ENCODE results near the gene LIPC.
A peak's percentile ranks its signal among the peaks of the same experiment; 100 is the strongest.

The LIPC gene

DNA sequence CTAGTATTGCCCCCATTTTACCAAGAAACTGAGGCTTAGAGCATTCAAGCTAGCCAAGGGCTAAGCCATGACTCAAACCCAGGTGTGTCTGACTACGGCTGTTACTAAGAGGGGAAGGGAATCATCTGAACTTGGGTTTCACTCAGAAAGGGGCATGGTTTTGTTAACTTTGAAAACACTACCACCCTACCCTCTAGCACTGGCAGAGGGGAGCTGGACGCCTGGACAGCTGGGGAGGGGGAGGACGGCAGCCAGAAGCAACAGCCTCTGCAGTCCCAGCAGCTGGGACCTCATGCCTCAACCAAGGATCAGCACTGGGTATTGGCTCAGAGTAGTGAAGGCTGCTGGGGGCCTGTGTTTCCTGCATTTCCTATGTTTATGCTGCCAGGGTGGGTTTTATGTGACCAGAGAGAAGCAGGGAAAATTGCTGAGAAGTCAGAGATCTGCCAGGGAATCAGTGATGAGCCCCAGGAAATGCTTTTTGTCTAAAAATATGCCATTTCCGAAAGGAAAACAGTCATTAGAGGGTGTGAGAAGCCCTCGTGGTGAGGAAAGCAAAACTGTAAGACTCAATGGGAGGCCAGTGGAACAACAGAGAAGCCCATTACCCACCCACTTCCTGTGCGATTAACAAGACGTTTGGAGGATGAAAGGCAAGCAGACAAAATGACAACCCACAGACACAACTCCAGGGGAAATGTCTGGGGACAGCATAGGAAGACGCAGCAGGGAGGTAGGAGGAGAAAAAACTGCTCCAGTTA, 41.2 kb downstream of the LIPC start:
- WGBS (ENCODE audit: extremely low coverage, insufficient coverage, low lambda C conversion rate), result no CpG with 5 or more reads among the region's 8 CpGs
- H3K27ac ChIP-seq (ENCODE audit: low read depth, low read length), result peak overlapping the region; percentile 64

DNA sequence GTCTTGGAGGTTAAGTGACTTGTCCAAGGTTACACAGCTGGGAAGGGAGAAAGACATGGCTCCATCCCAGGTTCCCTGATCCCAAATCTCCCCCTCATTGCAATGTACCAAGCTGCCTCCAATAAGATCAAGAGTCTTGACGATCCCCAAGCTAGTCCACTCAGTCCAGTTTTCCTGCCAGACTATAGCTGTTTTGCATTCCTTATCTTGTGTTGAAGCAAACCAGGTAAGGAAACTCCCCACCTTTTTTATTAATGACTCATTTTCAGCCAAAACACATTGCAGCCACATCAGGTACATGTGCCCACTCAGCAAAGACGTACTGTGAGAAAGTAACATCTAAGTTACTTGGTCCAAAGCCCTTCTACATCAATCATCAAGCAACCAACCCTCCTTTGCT, 41.9 kb downstream of the LIPC start:
- Histone ChIP-seq H3K4me2 (ENCODE audit: low read length) (no peak overlapping the region), H3K23ac (ENCODE audit: low read length) (no peak overlapping the region), H3K4ac (ENCODE audit: low read depth, low read length) (no peak overlapping the region), H3K4me1 (ENCODE audit: control insufficient read depth, low read depth, low read length) (peaks cover 15% of the 10 kb centered on the region), H2AK5ac (ENCODE audit: low read length) (no peak overlapping the region), H3K56ac (ENCODE audit: low read length) (no peak overlapping the region), H3K4me3 (ENCODE audit: low read length) (no peak overlapping the region), H3K18ac (ENCODE audit: low read length) (peak overlapping the region; percentile 15), H2BK5ac (ENCODE audit: low read length) (no peak overlapping the region), H4K8ac (ENCODE audit: low read depth, low read length) (no peak overlapping the region), H2BK15ac (replicated peaks; ENCODE audit: low read depth) (no peak overlapping the region), H3K79me2 (ENCODE audit: control insufficient read depth, insufficient read depth, low read length) (no peaks in the 10 kb centered on the region), H3K27me3 (ENCODE audit: insufficient read depth, low read length, poor library complexity) (no peaks in the 10 kb centered on the region), H3K9ac (ENCODE audit: low read length) (no peak overlapping the region), H3K27ac (ENCODE audit: low read depth, low read length) (peak overlapping the region; percentile 40), H2BK120ac (ENCODE audit: low read depth, low read length) (no peak overlapping the region), H3K36me3 (ENCODE audit: control insufficient read depth, insufficient read depth, low read length) (no peaks in the 10 kb centered on the region), H4K5ac (ENCODE audit: low read length) (no peak overlapping the region), H3K79me1 (ENCODE audit: low read length) (no peaks in the 10 kb centered on the region)
- DNase-seq, result no peak
- WGBS (ENCODE audit: extremely low coverage, insufficient coverage, low lambda C conversion rate), result no CpG with 5 or more reads among the region's 2 CpGs

More for the DNA sequence above, 41.2 kb downstream of the LIPC start:
- Histone ChIP-seq H3K79me2 (ENCODE audit: control insufficient read depth, insufficient read depth, low read length) (no peaks in the 10 kb centered on the region), H4K8ac (ENCODE audit: low read depth, low read length) (no peak overlapping the region), H2AK5ac (ENCODE audit: low read length) (no peak overlapping the region), H3K18ac (ENCODE audit: low read length) (peak overlapping the region; percentile 24), H3K4me1 (ENCODE audit: control insufficient read depth, low read depth, low read length) (peaks cover 15% of the 10 kb centered on the region), H3K36me3 (ENCODE audit: control insufficient read depth, insufficient read depth, low read length) (no peaks in the 10 kb centered on the region), H3K79me1 (ENCODE audit: low read length) (no peaks in the 10 kb centered on the region), H3K4me3 (ENCODE audit: low read length) (no peak overlapping the region), H3K9ac (ENCODE audit: low read length) (no peak overlapping the region), H4K5ac (ENCODE audit: low read length) (no peak overlapping the region), H3K4me2 (ENCODE audit: low read length) (no peak overlapping the region), H3K4ac (ENCODE audit: low read depth, low read length) (peak overlapping the region; percentile 61), H3K23ac (ENCODE audit: low read length) (no peak overlapping the region), H3K27me3 (ENCODE audit: insufficient read depth, low read length, poor library complexity) (no peaks in the 10 kb centered on the region), H2BK15ac (replicated peaks; ENCODE audit: low read depth) (no peak overlapping the region), H3K56ac (ENCODE audit: low read length) (peak overlapping the region; percentile 71), H2BK5ac (ENCODE audit: low read length) (peak overlapping the region; percentile 21), H2BK120ac (ENCODE audit: low read depth, low read length) (no peak overlapping the region)
- DNase-seq, result peak; percentile 64

DNA sequence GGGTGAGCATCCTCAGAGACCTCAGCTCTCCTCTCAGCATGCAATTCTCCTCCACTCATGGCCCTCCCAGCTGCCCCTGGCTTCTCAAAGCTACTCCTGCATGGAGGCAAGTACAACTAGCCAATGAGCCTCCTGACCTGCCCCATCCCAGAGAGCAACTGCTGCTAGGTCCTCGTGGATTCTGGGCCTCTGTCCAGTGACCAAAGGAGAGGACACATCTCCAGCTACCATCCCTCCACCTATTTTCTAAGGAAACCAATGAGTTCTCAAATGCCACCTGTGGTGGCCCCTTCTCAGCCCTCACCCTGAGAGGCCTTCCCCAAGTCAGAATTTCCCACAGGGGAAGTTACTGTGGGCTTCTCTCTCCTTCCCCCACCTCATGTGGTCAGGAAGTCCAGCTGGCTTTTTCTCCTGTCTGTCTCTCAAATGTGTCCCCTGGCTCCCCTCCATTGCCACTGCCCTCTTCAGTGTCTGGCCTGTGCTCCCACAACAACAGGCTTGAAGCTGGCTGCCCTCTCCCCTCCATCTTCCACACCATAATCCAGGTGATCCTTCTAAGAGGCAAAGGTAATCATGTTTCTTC, 43.0 kb downstream of the LIPC start:
- Histone ChIP-seq H3K23ac (ENCODE audit: low read length) (no peak overlapping the region), H3K4ac (ENCODE audit: low read depth, low read length) (no peak overlapping the region), H3K36me3 (ENCODE audit: control insufficient read depth, insufficient read depth, low read length) (no peaks in the 10 kb centered on the region), H3K9ac (ENCODE audit: low read length) (no peak overlapping the region), H2BK15ac (replicated peaks; ENCODE audit: low read depth) (no peak overlapping the region), H3K4me2 (ENCODE audit: low read length) (no peak overlapping the region), H3K27ac (ENCODE audit: low read depth, low read length) (no peak overlapping the region), H2BK120ac (ENCODE audit: low read depth, low read length) (no peak overlapping the region), H2BK5ac (ENCODE audit: low read length) (no peak overlapping the region), H3K4me1 (ENCODE audit: control insufficient read depth, low read depth, low read length) (peaks cover 9% of the 10 kb centered on the region), H3K27me3 (ENCODE audit: insufficient read depth, low read length, poor library complexity) (no peaks in the 10 kb centered on the region), H2AK5ac (ENCODE audit: low read length) (no peak overlapping the region), H3K18ac (ENCODE audit: low read length) (no peak overlapping the region), H4K8ac (ENCODE audit: low read depth, low read length) (no peak overlapping the region), H3K79me1 (ENCODE audit: low read length) (no peaks in the 10 kb centered on the region), H3K79me2 (ENCODE audit: control insufficient read depth, insufficient read depth, low read length) (no peaks in the 10 kb centered on the region), H3K56ac (ENCODE audit: low read length) (no peak overlapping the region), H4K5ac (ENCODE audit: low read length) (no peak overlapping the region), H3K4me3 (ENCODE audit: low read length) (no peak overlapping the region)
- no CpG with 5 or more reads among the region's 1 CpG for WGBS (ENCODE audit: extremely low coverage, insufficient coverage, low lambda C conversion rate)
- DNase-seq, result no peak

DNA sequence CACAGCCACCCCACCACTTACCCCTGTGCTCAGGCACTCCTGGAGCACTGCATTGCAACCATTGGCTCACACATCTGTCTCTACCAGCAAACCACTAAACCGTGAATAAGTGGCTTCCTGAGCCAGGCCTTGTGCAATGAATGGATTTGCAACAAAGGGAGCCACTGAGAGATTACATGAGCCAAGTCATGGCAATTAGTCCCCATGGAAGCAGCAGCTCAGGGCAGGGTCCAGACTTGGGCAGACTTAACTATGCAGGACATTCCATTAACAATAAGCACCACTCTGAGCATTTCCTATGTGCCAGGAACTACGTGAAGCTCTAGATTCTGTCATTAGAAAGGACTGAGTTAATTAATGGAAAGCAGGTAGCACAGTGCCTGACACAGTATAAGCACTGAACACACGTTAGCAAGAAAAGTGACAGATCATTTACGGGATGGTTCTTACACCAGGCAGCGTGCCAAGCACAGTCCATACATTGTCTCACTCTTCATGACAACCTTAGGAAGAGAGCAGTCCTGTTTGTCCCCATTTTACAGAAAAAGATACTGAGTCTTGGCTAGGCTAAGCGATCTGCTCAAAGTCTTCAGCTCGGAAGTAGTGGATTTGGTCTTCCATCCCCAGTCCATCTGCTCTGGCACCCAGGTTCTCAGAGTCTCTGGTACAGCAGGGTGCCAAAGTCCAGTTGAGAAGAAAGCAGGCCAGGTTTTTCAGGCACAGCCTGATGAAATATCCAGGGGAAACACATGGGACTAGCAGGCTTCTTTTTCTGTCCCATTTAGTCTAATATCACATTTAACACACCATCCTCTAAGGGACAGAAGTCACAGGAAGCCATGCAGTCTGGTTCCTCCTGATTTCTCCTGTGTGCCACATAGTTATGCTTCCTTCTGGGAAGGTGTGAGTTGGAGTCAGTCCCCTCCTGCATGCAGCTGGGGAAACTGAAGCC, 44.1 kb downstream of the LIPC start:
- DNase-seq, result no peak
- no peak overlapping the region for H3K18ac ChIP-seq (ENCODE audit: low read length)
- H2BK15ac ChIP-seq (replicated peaks; ENCODE audit: low read depth), result no peak overlapping the region
- H3K9ac ChIP-seq (ENCODE audit: low read length), result no peak overlapping the region
- no peak overlapping the region for H2BK5ac ChIP-seq (ENCODE audit: low read length)
- no peak overlapping the region for H3K23ac ChIP-seq (ENCODE audit: low read length)
- no peaks in the 10 kb centered on the region for H3K27me3 ChIP-seq (ENCODE audit: insufficient read depth, low read length, poor library complexity)
- H3K27ac ChIP-seq (ENCODE audit: low read depth, low read length), result no peak overlapping the region
- H3K4ac ChIP-seq (ENCODE audit: low read depth, low read length), result no peak overlapping the region
- no peaks in the 10 kb centered on the region for H3K79me2 ChIP-seq (ENCODE audit: control insufficient read depth, insufficient read depth, low read length)
- H2AK5ac ChIP-seq (ENCODE audit: low read length), result no peak overlapping the region
- no peaks in the 10 kb centered on the region for H3K79me1 ChIP-seq (ENCODE audit: low read length)
- no peak overlapping the region for H3K4me2 ChIP-seq (ENCODE audit: low read length)
- no peak overlapping the region for H4K8ac ChIP-seq (ENCODE audit: low read depth, low read length)
- no peak overlapping the region for H4K5ac ChIP-seq (ENCODE audit: low read length)
- no peaks in the 10 kb centered on the region for H3K36me3 ChIP-seq (ENCODE audit: control insufficient read depth, insufficient read depth, low read length)
- H3K4me3 ChIP-seq (ENCODE audit: low read length), result no peak overlapping the region
- H3K4me1 ChIP-seq (ENCODE audit: control insufficient read depth, low read depth, low read length), result peaks cover 8% of the 10 kb centered on the region
- no peak overlapping the region for H2BK120ac ChIP-seq (ENCODE audit: low read depth, low read length)
- no peak overlapping the region for H3K56ac ChIP-seq (ENCODE audit: low read length)
- WGBS (ENCODE audit: extremely low coverage, insufficient coverage, low lambda C conversion rate), result no CpG with 5 or more reads among the region's 7 CpGs

DNA sequence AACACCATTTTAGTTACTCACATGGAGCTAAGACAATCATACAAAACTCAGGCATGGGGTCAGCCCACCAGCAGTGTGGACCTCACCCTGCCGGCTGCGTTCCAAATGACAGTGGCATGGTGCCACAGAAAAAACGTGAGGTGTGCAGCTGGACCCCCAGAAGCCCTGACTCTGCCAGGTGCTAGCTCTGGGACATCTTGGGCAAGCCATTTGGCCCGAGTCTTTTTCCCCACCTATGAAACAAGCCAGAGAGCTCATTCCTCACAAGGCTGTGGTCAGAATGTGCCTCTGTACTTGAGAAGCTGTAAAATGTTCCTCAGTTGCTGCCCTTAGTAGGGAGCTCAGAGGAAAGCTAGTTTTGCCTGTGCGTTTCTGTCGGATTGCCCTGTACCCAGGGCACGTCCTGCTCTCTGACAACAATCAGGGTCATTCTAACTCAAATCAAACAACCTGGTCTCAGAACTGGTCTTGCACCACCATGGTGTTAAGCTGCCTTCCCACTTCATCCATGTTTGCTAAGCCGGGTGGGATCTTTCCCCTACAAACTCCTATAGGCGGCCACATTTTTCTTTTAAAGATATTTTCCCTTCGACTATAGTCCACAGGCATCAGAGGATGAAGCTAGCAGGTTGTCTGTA, 44.9 kb downstream of the LIPC start:
- H3K18ac ChIP-seq (ENCODE audit: low read length), result no peak overlapping the region
- no peak overlapping the region for H2BK120ac ChIP-seq (ENCODE audit: low read depth, low read length)
- no peak overlapping the region for H4K8ac ChIP-seq (ENCODE audit: low read depth, low read length)
- H3K27ac ChIP-seq (ENCODE audit: low read depth, low read length), result no peak overlapping the region
- H3K79me2 ChIP-seq (ENCODE audit: control insufficient read depth, insufficient read depth, low read length), result no peaks in the 10 kb centered on the region
- no peaks in the 10 kb centered on the region for H3K27me3 ChIP-seq (ENCODE audit: insufficient read depth, low read length, poor library complexity)
- H2AK5ac ChIP-seq (ENCODE audit: low read length), result no peak overlapping the region
- no CpG with 5 or more reads among the region's 10 CpGs for WGBS (ENCODE audit: extremely low coverage, insufficient coverage, low lambda C conversion rate)
- no peak overlapping the region for H3K56ac ChIP-seq (ENCODE audit: low read length)
- no peak overlapping the region for H2BK15ac ChIP-seq (replicated peaks; ENCODE audit: low read depth)
- DNase-seq, result no peak
- no peak overlapping the region for H3K9ac ChIP-seq (ENCODE audit: low read length)
- no peaks in the 10 kb centered on the region for H3K79me1 ChIP-seq (ENCODE audit: low read length)
- no peaks in the 10 kb centered on the region for H3K36me3 ChIP-seq (ENCODE audit: control insufficient read depth, insufficient read depth, low read length)
- no peak overlapping the region for H3K4ac ChIP-seq (ENCODE audit: low read depth, low read length)
- no peak overlapping the region for H3K4me3 ChIP-seq (ENCODE audit: low read length)
- no peak overlapping the region for H3K4me2 ChIP-seq (ENCODE audit: low read length)
- no peak overlapping the region for H2BK5ac ChIP-seq (ENCODE audit: low read length)
- H3K23ac ChIP-seq (ENCODE audit: low read length), result no peak overlapping the region
- H4K5ac ChIP-seq (ENCODE audit: low read length), result no peak overlapping the region
- peaks cover 8% of the 10 kb centered on the region for H3K4me1 ChIP-seq (ENCODE audit: control insufficient read depth, low read depth, low read length)
